Karpas-422 (cell line): ENCODE results near the gene PCNT. TPM values are rescaled to one million over a fixed set of nuclear protein-coding genes. Genes with fewer than 3 reads are reported as not detected.

Experiments used
- DNase-seq: peaks from one replicate; pipeline ENCODE4 v3.0.0-alpha.2; 2015
- H2AFZ ChIP-seq: fragments of 200-600 bp; sonication (generic); 2 replicates; pipeline ENCODE4 v1.6.1; 2014; ENCODE audit warnings: antibody characterized with exemption, low read length, mixed read lengths
- H3K27ac ChIP-seq: fragments of 200-600 bp; sonication (generic); 2 replicates; pipeline ENCODE4 v1.5.1; 2014; ENCODE audit warnings: mild to moderate bottlenecking, low read length, moderate library complexity
- H3K27me3 ChIP-seq: fragments of 200-600 bp; sonication (generic); 2 replicates; pipeline ENCODE4 v1.6.1; 2014; ENCODE audit warnings: low read length, mixed read lengths
- H3K36me3 ChIP-seq: fragments of 200-600 bp; sonication (generic); 2 replicates; pipeline ENCODE4 v1.6.1; 2014; ENCODE audit warnings: low read length, mixed read lengths; ENCODE audit not compliant: insufficient read depth
- H3K4me1 ChIP-seq: fragments of 200-600 bp; sonication (generic); 2 replicates; pipeline ENCODE4 v1.6.1; 2014; ENCODE audit warnings: mild to moderate bottlenecking, low read length, mixed read lengths
- H3K4me2 ChIP-seq: fragments of 200-600 bp; sonication (generic); 2 replicates; pipeline ENCODE4 v1.6.1; 2014; ENCODE audit warnings: low read length, low read depth, mild to moderate bottlenecking; ENCODE audit not compliant: poor library complexity, severe bottlenecking
- H3K4me3 ChIP-seq: fragments of 200-600 bp; sonication (generic); 2 replicates; pipeline ENCODE4 v1.5.1; 2014; ENCODE audit warnings: mild to moderate bottlenecking, antibody characterized with exemption, low read length, mixed read lengths
- H3K79me2 ChIP-seq: fragments of 200-600 bp; sonication (generic); 2 replicates; pipeline ENCODE4 v1.6.1; 2014; ENCODE audit warnings: mild to moderate bottlenecking, low read length, mixed read lengths
- H3K9ac ChIP-seq: fragments of 200-600 bp; sonication (generic); 2 replicates; pipeline ENCODE4 v1.6.0; 2014; ENCODE audit warnings: low read length
- H3K9me2 ChIP-seq: fragments of 200-600 bp; sonication (generic), shearing (Covaris generic); replicated peaks from 2 replicates; pipeline ENCODE4 v1.6.0; 2014; ENCODE audit warnings: mild to moderate bottlenecking, low read length, moderate library complexity; ENCODE audit not compliant: insufficient read depth
- H3K9me3 ChIP-seq: fragments of 300-700, 200-600 bp; sonication (generic); 2 replicates; pipeline ENCODE4 v1.6.1; 2014; ENCODE audit warnings: low read length, mixed read lengths
- H4K20me1 ChIP-seq: fragments of 200-600 bp; sonication (generic); 2 replicates; pipeline ENCODE4 v1.6.1; 2014; ENCODE audit warnings: mild to moderate bottlenecking, antibody characterized with exemption, low read length, low read depth; ENCODE audit not compliant: insufficient read depth
- total RNA-seq: library from RNA; depleted of rRNA; stranded (reverse); fragments of >200 nt; shearing (Covaris generic); gene quantifications from 2 replicates; pipeline ENCODE4 v1.2.3, GENCODE V29; 2014; ENCODE audit warnings: low replicate concordance

Gene PCNT
- total RNA-seq, 1 experiment from 2014 or later = 31.5 TPM

- Histone ChIP-seq H4K20me1 (no peaks in the 10 kb centered on the region), H2AFZ (no peak overlapping the region), H3K9ac (no peak overlapping the region), H3K9me3 (no peaks in the 10 kb centered on the region), H3K36me3 (no peaks in the 10 kb centered on the region), H3K9me2 (no peaks in the 10 kb centered on the region), H3K4me1 (no peaks in the 10 kb centered on the region; the same call in 1 of the 2 replicates), H3K79me2 (peaks cover 76% of the 10 kb centered on the region), H3K27ac (no peak overlapping the region), H3K4me3 (no peak overlapping the region), H3K4me2 (no peak overlapping the region), H3K27me3 (no peaks in the 10 kb centered on the region)
- DNase-seq = no peak
Observed at GRCh38 chr21:46471514-46471913, 147.6 kb downstream of the PCNT start.

GRCh38 chr21:46472246-46472645 is 148.3 kb downstream of the PCNT start:
- H3K4me2 ChIP-seq = no peak overlapping the region
- DNase-seq = no peak

GRCh38 chr21:46474382-46474781 is 150.4 kb downstream of the PCNT start:
- Histone ChIP-seq H3K4me1 (no peaks in the 10 kb centered on the region; the same call in 1 of the 2 replicates), H4K20me1 (no peaks in the 10 kb centered on the region), H3K79me2 (peaks cover 71% of the 10 kb centered on the region), H3K4me3 (no peak overlapping the region), H3K27ac (no peak overlapping the region), H3K9me2 (no peaks in the 10 kb centered on the region), H3K36me3 (0 out of 2 replicates have a peak, but pooled peaks cover 2% of the 10 kb centered on the region), H3K27me3 (no peaks in the 10 kb centered on the region), H2AFZ (no peak overlapping the region), H3K4me2 (no peak overlapping the region), H3K9ac (no peak overlapping the region), H3K9me3 (no peaks in the 10 kb centered on the region)
- no peak for DNase-seq

More at GRCh38 chr21:46472246-46472645, 148.3 kb downstream of the PCNT start:
- Histone ChIP-seq H4K20me1 (no peaks in the 10 kb centered on the region), H3K9me3 (no peaks in the 10 kb centered on the region), H2AFZ (no peak overlapping the region), H3K27ac (no peak overlapping the region), H3K4me3 (no peak overlapping the region), H3K36me3 (no peaks in the 10 kb centered on the region), H3K4me1 (no peaks in the 10 kb centered on the region; the same call in 1 of the 2 replicates), H3K27me3 (no peaks in the 10 kb centered on the region), H3K79me2 (peaks cover 77% of the 10 kb centered on the region), H3K9ac (no peak overlapping the region), H3K9me2 (no peaks in the 10 kb centered on the region)

GRCh38 chr21:46475296-46475695 is 151.3 kb downstream of the PCNT start:
- Histone ChIP-seq H4K20me1 (no peaks in the 10 kb centered on the region), H3K27me3 (no peaks in the 10 kb centered on the region), H3K9me3 (no peaks in the 10 kb centered on the region), H3K27ac (no peak overlapping the region), H3K79me2 (peaks cover 74% of the 10 kb centered on the region), H3K4me1 (no peaks in the 10 kb centered on the region; the same call in 1 of the 2 replicates), H3K9ac (no peak overlapping the region), H2AFZ (no peak overlapping the region), H3K4me3 (no peak overlapping the region), H3K4me2 (no peak overlapping the region), H3K36me3 (0 out of 2 replicates have a peak, but pooled peaks cover 2% of the 10 kb centered on the region), H3K9me2 (no peaks in the 10 kb centered on the region)
- DNase-seq = no peak

GRCh38 chr21:46477765-46478164 is 153.8 kb downstream of the PCNT start:
- peaks cover 78% of the 10 kb centered on the region for H3K79me2 ChIP-seq

GRCh38 chr21:46478910-46479309 is 155.0 kb downstream of the PCNT start:
- no peaks in the 10 kb centered on the region for H4K20me1 ChIP-seq
- H3K9ac ChIP-seq = no peak overlapping the region
- no peak overlapping the region for H3K27ac ChIP-seq
- H3K4me3 ChIP-seq = no peak overlapping the region
- peaks cover 5% of the 10 kb centered on the region; the same call in 1 of the 2 replicates for H3K36me3 ChIP-seq
- DNase-seq = no peak
- no peaks in the 10 kb centered on the region; the same call in 1 of the 2 replicates for H3K4me1 ChIP-seq
- H3K9me2 ChIP-seq = no peaks in the 10 kb centered on the region
- no peaks in the 10 kb centered on the region for H3K9me3 ChIP-seq
- H3K79me2 ChIP-seq = peaks cover 84% of the 10 kb centered on the region
- no peak overlapping the region for H2AFZ ChIP-seq
- no peak overlapping the region for H3K4me2 ChIP-seq
- no peaks in the 10 kb centered on the region for H3K27me3 ChIP-seq

More at GRCh38 chr21:46477765-46478164, 153.8 kb downstream of the PCNT start:
- H3K9me3 ChIP-seq = no peaks in the 10 kb centered on the region
- no peak for DNase-seq
- no peaks in the 10 kb centered on the region for H3K27me3 ChIP-seq
- H3K9ac ChIP-seq = no peak overlapping the region
- H4K20me1 ChIP-seq = no peaks in the 10 kb centered on the region
- 0 out of 2 replicates have a peak, but pooled peaks cover 2% of the 10 kb centered on the region for H3K36me3 ChIP-seq
- H3K4me1 ChIP-seq = no peaks in the 10 kb centered on the region; the same call in 1 of the 2 replicates
- H3K4me3 ChIP-seq = no peak overlapping the region
- no peaks in the 10 kb centered on the region for H3K9me2 ChIP-seq
- no peak overlapping the region for H2AFZ ChIP-seq
- no peak overlapping the region for H3K4me2 ChIP-seq
- no peak overlapping the region for H3K27ac ChIP-seq

- no peak overlapping the region for H3K4me2 ChIP-seq
- H3K9me2 ChIP-seq = no peaks in the 10 kb centered on the region
- H3K4me1 ChIP-seq = no peaks in the 10 kb centered on the region
- H3K9me3 ChIP-seq = no peaks in the 10 kb centered on the region
- H2AFZ ChIP-seq = no peak overlapping the region
- no peaks in the 10 kb centered on the region for H3K27me3 ChIP-seq
- no peak overlapping the region for H3K27ac ChIP-seq
- no peaks in the 10 kb centered on the region for H4K20me1 ChIP-seq
- peaks cover 18% of the 10 kb centered on the region; the same call in 1 of the 2 replicates for H3K36me3 ChIP-seq
- no peak overlapping the region for H3K4me3 ChIP-seq
- DNase-seq = no peak
- H3K79me2 ChIP-seq = peaks cover 82% of the 10 kb centered on the region
- H3K9ac ChIP-seq = no peak overlapping the region
Observed at GRCh38 chr21:46480466-46480865, 156.5 kb downstream of the PCNT start.

- Histone ChIP-seq H3K27ac (no peak overlapping the region), H3K9ac (no peak overlapping the region)
- DNase-seq = no peak
Observed at GRCh38 chr21:46482225-46482845, 158.4 kb downstream of the PCNT start.

More at GRCh38 chr21:46482225-46482845, 158.4 kb downstream of the PCNT start:
- H3K4me2 ChIP-seq = no peak overlapping the region
- no peaks in the 10 kb centered on the region for H3K4me1 ChIP-seq
- H4K20me1 ChIP-seq = no peaks in the 10 kb centered on the region
- no peak overlapping the region for H2AFZ ChIP-seq
- H3K27me3 ChIP-seq = no peaks in the 10 kb centered on the region
- H3K36me3 ChIP-seq = peaks cover 18% of the 10 kb centered on the region; the same call in 1 of the 2 replicates
- no peaks in the 10 kb centered on the region for H3K9me2 ChIP-seq
- H3K9me3 ChIP-seq = no peaks in the 10 kb centered on the region
- H3K79me2 ChIP-seq = peaks cover 71% of the 10 kb centered on the region
- no peak overlapping the region for H3K4me3 ChIP-seq
